AG09309 (cell line): ENCODE results near the gene SUN1.
"Not testable (repeated sequence)": the region's sequence is repeated elsewhere in the genome, so short reads cannot be mapped to it uniquely, and the experiment has no call there.

Source experiments
- DNase-seq: peaks from one replicate; pipeline ENCODE4 v3.0.0-alpha.2; 2010; ENCODE audit warnings: low read depth
- H3K4me3 ChIP-seq: 2 replicates; pipeline ENCODE4 v1.5.1; 2011; ENCODE audit warnings: mild to moderate bottlenecking, low read depth, low read length, moderate library complexity; ENCODE audit not compliant: control insufficient read depth
- CTCF ChIP-seq: IDR thresholded peaks from 2 replicates; pipeline ENCODE4 v1.5.1; 2011; ENCODE audit warnings: mild to moderate bottlenecking, low read depth, low read length, inconsistent platforms; ENCODE audit not compliant: insufficient read depth, control insufficient read depth; ENCODE audit errors: missing control alignments

Gene SUN1

GRCh38 chr7:842431-843031 lies 10.3 kb downstream of the SUN1 start:
- DNase-seq: no peak
- H3K4me3 ChIP-seq: no peak overlapping the region
- no peak for TF ChIP-seq CTCF

- no peak overlapping the region for H3K4me3 ChIP-seq
- no peak for TF ChIP-seq CTCF
- no peak for DNase-seq
Measured at GRCh38 chr7:843230-843629, 11.0 kb downstream of the SUN1 start.

- DNase-seq: no peak
- TF ChIP-seq CTCF: no peak
- H3K4me3 ChIP-seq: no peak overlapping the region
Measured at GRCh38 chr7:844043-844442, 11.8 kb downstream of the SUN1 start.

GRCh38 chr7:844514-844913 lies 12.2 kb downstream of the SUN1 start:
- H3K4me3 ChIP-seq: no peak overlapping the region
- no peak for TF ChIP-seq CTCF
- DNase-seq: no peak

- no peak for DNase-seq
- TF ChIP-seq CTCF: no peak
- H3K4me3 ChIP-seq: no peak overlapping the region
Measured at GRCh38 chr7:845091-845490, 12.8 kb downstream of the SUN1 start.

- DNase-seq: no peak
- no peak overlapping the region for H3K4me3 ChIP-seq
- TF ChIP-seq CTCF: no peak
Measured at GRCh38 chr7:845731-846130, 13.5 kb downstream of the SUN1 start.

GRCh38 chr7:846958-847650 lies 14.8 kb downstream of the SUN1 start:
- not testable (repeated sequence) for H3K4me3 ChIP-seq, DNase-seq

GRCh38 chr7:847728-848127 lies 15.5 kb downstream of the SUN1 start:
- H3K4me3 ChIP-seq, DNase-seq: not testable (repeated sequence)
